Measurements from ENCODE around the gene SPDEF. TPM values are rescaled to one million over a fixed set of nuclear protein-coding genes. Genes with fewer than 3 reads are reported as not detected.
A peak's percentile ranks its signal among the peaks of the same experiment; 100 is the strongest.

SPDEF gene
- total and polyA plus RNA-seq, 7 donors: 0.71 to 101 (median 67.4) TPM; not detected in 3

- 92 to 96% methylated on average over 6 of the region's 6 CpGs for WGBS, 2 donors
- no peak for DNase-seq
- intact Hi-C loops (cut with DNase I): no loop called here
- Histone ChIP-seq H3K4me1 (no peaks in the 10 kb centered on the region), H3K27ac (no peak overlapping the region), H3K9me3 (no peaks in the 10 kb centered on the region), H3K36me3 (no peaks in the 10 kb centered on the region), H3K27me3 (no peaks in the 10 kb centered on the region), H3K4me3 (no peak overlapping the region)
- TF ChIP-seq POLR2AphosphoS5 (IDR thresholded peaks at IDR 0.05): no peak
- TF ChIP-seq POLR2A (IDR thresholded peaks at IDR 0.05): no peak
- no peak for TF ChIP-seq EP300 (IDR thresholded peaks at IDR 0.05)
- no peak for TF ChIP-seq CTCF (IDR thresholded peaks at IDR 0.05)
These were observed 20.9 kb downstream of the SPDEF start for GRCh38 chr6:34535199-34535598.

GRCh38 chr6:34534656-34535055, 21.5 kb downstream of the SPDEF start:
- Histone ChIP-seq H3K4me1 (no peaks in the 10 kb centered on the region), H3K27me3 (no peaks in the 10 kb centered on the region), H3K27ac (no peak overlapping the region), H3K36me3 (no peaks in the 10 kb centered on the region), H3K4me3 (no peak overlapping the region), H3K9me3 (no peaks in the 10 kb centered on the region)
- WGBS, 2 donors: 64 to 84% methylated on average over 16 of the region's 16 CpGs
- TF ChIP-seq POLR2A (IDR thresholded peaks at IDR 0.05): no peak
- TF ChIP-seq CTCF (IDR thresholded peaks at IDR 0.05): no peak
- TF ChIP-seq EP300 (IDR thresholded peaks at IDR 0.05): no peak
- no peak for TF ChIP-seq POLR2AphosphoS5 (IDR thresholded peaks at IDR 0.05)
- no peak for DNase-seq
- intact Hi-C loops (cut with DNase I): no loop called here

- Histone ChIP-seq H3K9me3 (no peaks in the 10 kb centered on the region), H3K27ac (no peak overlapping the region), H3K36me3 (no peaks in the 10 kb centered on the region), H3K4me3 (no peak overlapping the region), H3K4me1 (no peaks in the 10 kb centered on the region), H3K27me3 (no peaks in the 10 kb centered on the region)
- WGBS, 2 donors: 81 to 89% methylated on average over 6 of the region's 6 CpGs
- DNase-seq: no peak
- intact Hi-C loops (cut with DNase I): no loop called here
- TF ChIP-seq POLR2A (IDR thresholded peaks at IDR 0.05) (no peak), EP300 (IDR thresholded peaks at IDR 0.05) (no peak), POLR2AphosphoS5 (IDR thresholded peaks at IDR 0.05) (no peak), CTCF (IDR thresholded peaks at IDR 0.05) (no peak)
These were observed 22.0 kb downstream of the SPDEF start for GRCh38 chr6:34534146-34534545.

- TF ChIP-seq EP300 (IDR thresholded peaks at IDR 0.05): no peak
- TF ChIP-seq POLR2AphosphoS5 (IDR thresholded peaks at IDR 0.05): no peak
- no peak for TF ChIP-seq POLR2A (IDR thresholded peaks at IDR 0.05)
- TF ChIP-seq CTCF (IDR thresholded peaks at IDR 0.05): no peak
- no peak for DNase-seq
- 85 to 88% methylated on average over 15 of the region's 15 CpGs for WGBS, 2 donors
- peak overlapping the region in 1 of 4 donors; percentile 48 for H3K27ac ChIP-seq
- H3K27me3 ChIP-seq: no peaks in the 10 kb centered on the region
- peaks cover 0 to 4% (median 2%) of the 10 kb centered on the region in 4 donors for H3K4me1 ChIP-seq
- peak overlapping the region in 3 of 4 donors; percentile 5 to 38 (median 5) for H3K4me3 ChIP-seq
- no peaks in the 10 kb centered on the region for H3K9me3 ChIP-seq
- H3K36me3 ChIP-seq: no peaks in the 10 kb centered on the region
- intact Hi-C loops (cut with DNase I): no loop called here
These were observed 23.9 kb downstream of the SPDEF start for GRCh38 chr6:34532230-34532629.

- Histone ChIP-seq H3K27me3 (no peaks in the 10 kb centered on the region), H3K4me1 (peaks cover 0 to 7% (median 3%) of the 10 kb centered on the region in 4 donors), H3K9me3 (no peaks in the 10 kb centered on the region), H3K27ac (peak overlapping the region in 1 of 4 donors; percentile 48), H3K4me3 (peak overlapping the region in 3 of 4 donors; percentile 5 to 38 (median 12)), H3K36me3 (no peaks in the 10 kb centered on the region)
- 88 to 95% methylated on average over 29 of the region's 29 CpGs for WGBS, 2 donors
- intact Hi-C loops (cut with DNase I): no loop called here
- TF ChIP-seq POLR2AphosphoS5 (IDR thresholded peaks at IDR 0.05): peak in 3 of 4 donors; percentile 59 to 88 (median 65)
- TF ChIP-seq POLR2A (IDR thresholded peaks at IDR 0.05): no peak
- no peak for TF ChIP-seq CTCF (IDR thresholded peaks at IDR 0.05)
- peak; percentile 78 for DNase-seq
These were observed 24.4 kb downstream of the SPDEF start for GRCh38 chr6:34531580-34532201.

Measured in sigmoid colon (tissue), 7 donors.